NT2/D1 (cell line): ENCODE results near the gene USP20.

Experiments
- SUZ12 ChIP-seq: IDR thresholded peaks from 2 replicates; pipeline ENCODE4 v1.6.1; 2011; ENCODE audit not compliant: insufficient read length, insufficient read depth; ENCODE audit errors: extremely low read depth
- YY1 ChIP-seq: IDR thresholded peaks from 2 replicates; pipeline ENCODE4 v1.6.1; 2011; ENCODE audit not compliant: insufficient read length, insufficient read depth
- ZNF274 ChIP-seq: IDR thresholded peaks from 2 replicates; pipeline ENCODE4 v1.6.1; 2011; ENCODE audit warnings: mild to moderate bottlenecking, low read depth, low read length

GRCh38 chr9:129810788-129811187, 24.5 kb upstream of the USP20 start:
- TF ChIP-seq YY1 (no peak), ZNF274 (no peak), SUZ12 (no peak)
